Tibial nerve (tissue), 4 donors: ENCODE measurements around the gene ABCC4. TPM values are rescaled to one million over a fixed set of nuclear protein-coding genes. Genes with fewer than 3 reads are reported as not detected.

Experiments used
- DNase-seq, 2 donors: peaks; one replicate each; pipeline ENCODE4 v3.0.0-alpha.2; 2019; ENCODE audit warnings: low spot score in 2 of 2
- H3K27ac ChIP-seq, 4 donors: fragments of 200-600 bp; sonication (generic) in 3 of 4; one replicate each; pipeline ENCODE4 v1.5.1; 2017 to 2019; ENCODE audit warnings: mild to moderate bottlenecking in 1 of 4
- H3K27me3 ChIP-seq, 2 donors: fragments of 200-600 bp; sonication (generic) in 1 of 2; one replicate each; pipeline versions ENCODE4 v1.5.1 to v1.6.0; 2017 to 2019
- H3K36me3 ChIP-seq, 3 donors: fragments of 200-600 bp; sonication (generic); one replicate each; pipeline ENCODE4 v1.5.1; 2018 to 2019
- H3K4me1 ChIP-seq, 4 donors: fragments of 200-600 bp; sonication (generic) in 3 of 4; one replicate each; pipeline ENCODE4 v1.5.1; 2017 to 2019
- H3K4me3 ChIP-seq, 4 donors: fragments of 200-600 bp; sonication (generic) in 3 of 4; one replicate each; pipeline ENCODE4 v1.5.1; 2017 to 2019; ENCODE audit warnings: mild to moderate bottlenecking in 1 of 4, moderate library complexity in 1 of 4
- H3K9me3 ChIP-seq, 4 donors: fragments of 200-600 bp; sonication (generic) in 3 of 4; one replicate each; pipeline ENCODE4 v1.5.1; 2017 to 2019
- CTCF ChIP-seq, 5 experiments: fragments of 200-600 bp in 3 of 5; fragments of 450-650 bp in 2 of 5; sonication (generic) in 3 of 5; IDR thresholded peaks; one replicate each; pipeline ENCODE4 v1.5.1; 2016 to 2019; ENCODE audit warnings: antibody characterized with exemption in 5 of 5, mild to moderate bottlenecking in 3 of 5, moderate library complexity in 2 of 5
- EP300 ChIP-seq, 2 donors: sonication (generic); formaldehyde crosslinking; IDR thresholded peaks; one replicate each; pipeline ENCODE4 v1.6.1; 2017; ENCODE audit warnings: antibody characterized with exemption in 2 of 2, mild to moderate bottlenecking in 1 of 2
- POLR2A ChIP-seq, 2 donors: fragments of 450-650 bp; IDR thresholded peaks; one replicate each; pipeline ENCODE4 v1.6.1; 2017; ENCODE audit warnings: antibody characterized with exemption in 2 of 2, mild to moderate bottlenecking in 2 of 2, moderate library complexity in 2 of 2
- WGBS, 2 donors: methylation state at CpG; one replicate each; pipeline ENCODE4 v1.1.5; 2018; 5-methylcytosine and 5-hydroxymethylcytosine counted together
- total RNA-seq, 4 donors: library from RNA; depleted of rRNA; stranded (reverse); fragments of >200 nt; gene quantifications; one replicate each; pipeline ENCODE4 v1.1.0, GENCODE V29; 2016

ABCC4 gene
- total RNA-seq, 4 donors from 2014 or later = 5.7 to 20.1 (median 9.3) TPM

GRCh38 chr13:95038949-95039348 is 262.3 kb downstream of the ABCC4 start:
- no peaks in the 10 kb centered on the region for H3K27me3 ChIP-seq
- no peak for DNase-seq
- H3K4me1 ChIP-seq = no peaks in the 10 kb centered on the region
- no peaks in the 10 kb centered on the region for H3K9me3 ChIP-seq
- WGBS, 2 donors = 97 to 100% methylated on average over 1 of the region's 1 CpG
- peaks cover 0 to 4% (median 0%) of the 10 kb centered on the region in 3 donors for H3K36me3 ChIP-seq
- H3K4me3 ChIP-seq = no peak overlapping the region
- H3K27ac ChIP-seq = no peak overlapping the region
- no peak for TF ChIP-seq POLR2A (IDR thresholded peaks at IDR 0.05)
- TF ChIP-seq CTCF (IDR thresholded peaks at IDR 0.05) = no peak
- no peak for TF ChIP-seq EP300 (IDR thresholded peaks at IDR 0.05)

GRCh38 chr13:95035311-95036109 is 265.7 kb downstream of the ABCC4 start:
- 80 to 85% methylated on average over 7 of the region's 7 CpGs for WGBS, 2 donors
- no peak overlapping the region for H3K27ac ChIP-seq
- H3K4me1 ChIP-seq = no peaks in the 10 kb centered on the region
- no peaks in the 10 kb centered on the region for H3K9me3 ChIP-seq
- TF ChIP-seq CTCF (IDR thresholded peaks at IDR 0.05) (no peak), EP300 (IDR thresholded peaks at IDR 0.05) (no peak), POLR2A (IDR thresholded peaks at IDR 0.05) (no peak)
- H3K36me3 ChIP-seq = no peaks in the 10 kb centered on the region
- H3K27me3 ChIP-seq = no peaks in the 10 kb centered on the region
- no peak for DNase-seq
- no peak overlapping the region for H3K4me3 ChIP-seq

DNA sequence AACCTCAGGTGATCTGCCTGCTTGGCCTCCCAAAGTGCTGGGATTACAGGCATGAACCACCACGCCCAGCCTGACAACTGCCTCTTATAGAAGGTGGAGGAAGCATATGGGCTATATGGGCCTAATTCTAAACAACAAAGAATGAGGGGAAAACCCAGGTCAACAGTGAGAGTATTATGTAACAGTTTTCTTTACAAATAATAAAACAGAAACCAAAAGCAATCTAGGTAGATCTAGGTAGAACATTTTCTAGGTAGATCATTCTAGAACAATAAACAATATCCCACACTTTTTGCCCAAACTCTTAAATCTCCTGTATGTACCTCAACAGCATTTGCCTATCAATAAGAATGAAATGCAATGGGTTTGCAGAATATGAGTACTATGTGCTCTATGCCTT is 267.4 kb downstream of the ABCC4 start:
- H3K9me3 ChIP-seq = no peaks in the 10 kb centered on the region
- H3K4me1 ChIP-seq = no peaks in the 10 kb centered on the region
- TF ChIP-seq EP300 (IDR thresholded peaks at IDR 0.05) (no peak), POLR2A (IDR thresholded peaks at IDR 0.05) (no peak), CTCF (IDR thresholded peaks at IDR 0.05) (no peak)
- H3K4me3 ChIP-seq = no peak overlapping the region
- H3K27ac ChIP-seq = no peak overlapping the region
- H3K27me3 ChIP-seq = no peaks in the 10 kb centered on the region
- WGBS, 2 donors = 95 to 100% methylated on average over 1 of the region's 1 CpG
- DNase-seq = no peak
- H3K36me3 ChIP-seq = no peaks in the 10 kb centered on the region

DNA sequence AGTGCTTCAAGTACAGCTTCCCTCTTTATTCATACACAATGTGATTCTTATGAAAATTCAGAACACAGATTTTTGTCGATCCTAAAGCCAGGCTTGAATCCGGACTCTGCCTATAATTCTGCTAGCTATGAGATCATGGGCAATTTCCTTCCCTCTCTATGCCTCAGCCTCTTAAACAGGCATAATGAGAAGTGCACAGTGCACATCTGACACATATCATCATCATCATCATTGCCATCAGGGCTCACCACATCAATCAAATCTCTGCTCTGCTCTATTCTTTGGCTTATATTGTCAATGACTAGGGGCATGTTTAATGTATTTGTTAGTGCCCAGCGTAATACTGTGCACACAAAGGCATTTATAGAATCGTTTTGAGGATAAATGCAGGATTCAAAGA is 269.1 kb downstream of the ABCC4 start:
- Histone ChIP-seq H3K9me3 (no peaks in the 10 kb centered on the region), H3K36me3 (no peaks in the 10 kb centered on the region), H3K4me3 (no peak overlapping the region), H3K27ac (no peak overlapping the region), H3K4me1 (no peaks in the 10 kb centered on the region), H3K27me3 (no peaks in the 10 kb centered on the region)
- TF ChIP-seq EP300 (IDR thresholded peaks at IDR 0.05) (no peak), CTCF (IDR thresholded peaks at IDR 0.05) (no peak), POLR2A (IDR thresholded peaks at IDR 0.05) (no peak)
- DNase-seq = no peak
- WGBS, 2 donors = 74 to 77% methylated on average over 4 of the region's 4 CpGs

DNA sequence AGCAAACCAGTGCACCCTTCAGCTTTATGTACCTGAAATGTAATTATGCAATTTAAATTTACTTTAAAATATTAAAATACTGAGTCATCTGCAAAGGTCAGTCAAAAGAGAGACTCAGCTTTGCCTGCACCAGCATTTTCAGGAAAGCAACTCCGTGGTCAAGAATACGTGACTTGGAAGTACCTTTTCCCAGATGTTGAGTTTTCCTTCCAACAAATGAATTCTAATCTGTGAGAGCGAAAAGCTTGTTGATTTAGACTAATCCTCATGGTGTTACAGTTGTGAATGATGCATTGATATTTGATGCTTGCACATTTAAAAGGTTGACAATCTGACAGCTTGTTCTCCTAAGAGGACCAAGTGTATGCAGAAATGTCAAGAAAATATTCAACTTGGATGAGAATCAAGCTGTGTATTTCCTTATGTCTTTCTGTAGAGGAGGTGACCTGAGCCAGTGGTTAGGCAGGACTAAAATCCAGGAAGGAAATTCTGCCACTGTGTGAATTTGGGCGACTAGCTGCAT is 270.4 kb downstream of the ABCC4 start:
- Histone ChIP-seq H3K36me3 (no peaks in the 10 kb centered on the region), H3K4me1 (no peaks in the 10 kb centered on the region), H3K27ac (no peak overlapping the region), H3K4me3 (no peak overlapping the region), H3K9me3 (no peaks in the 10 kb centered on the region), H3K27me3 (no peaks in the 10 kb centered on the region)
- TF ChIP-seq EP300 (IDR thresholded peaks at IDR 0.05) (no peak), POLR2A (IDR thresholded peaks at IDR 0.05) (no peak), CTCF (IDR thresholded peaks at IDR 0.05) (no peak)
- DNase-seq = no peak
- 71 to 80% methylated on average over 4 of the region's 4 CpGs for WGBS, 2 donors
